ENCODE data around the gene EYA2. TPM values are rescaled to one million over a fixed set of nuclear protein-coding genes. Genes with fewer than 3 reads are reported as not detected.

Gene EYA2
- polyA plus RNA-seq, 1 donor (not counting 4 experiments of a cell fraction or from before 2014, with no cell fraction given): not detected

GRCh38 chr20:47139934-47140535 is 245.4 kb downstream of the EYA2 start:
- no peak overlapping the region for H3K27ac ChIP-seq (ENCODE audit: control insufficient read depth, insufficient read depth, low read length)
- H4K20me1 ChIP-seq (ENCODE audit: control insufficient read depth, extremely low read depth, insufficient read depth, low read length): no peaks in the 10 kb centered on the region
- H3K27me3 ChIP-seq (ENCODE audit: control insufficient read depth, extremely low read depth, insufficient read depth, low read length): no peaks in the 10 kb centered on the region
- dilution Hi-C loops (cut with MboI; ENCODE audit: extremely low pct_ligation_motif_present, low sequenced_read_pairs): no loop called here
- FAIRE-seq (peak; percentile 32), DNase-seq (ENCODE audit: low read depth, low spot score) (no peak)
- no peaks in the 10 kb centered on the region for H3K9me3 ChIP-seq (ENCODE audit: control insufficient read depth, low read depth, low read length)
- no peaks in the 10 kb centered on the region for H3K36me3 ChIP-seq (ENCODE audit: control insufficient read depth in 2 of 2, extremely low read depth in 1 of 2, insufficient read depth in 2 of 2, low read length in 2 of 2)
- H3K4me2 ChIP-seq (ENCODE audit: control insufficient read depth, extremely low read depth, insufficient read depth, low read depth, low read length): no peak overlapping the region
- no peaks in the 10 kb centered on the region for H3K79me2 ChIP-seq (ENCODE audit: control insufficient read depth, insufficient read depth, low read length)
- H3K4me3 ChIP-seq (ENCODE audit: control insufficient read depth in 2 of 3, extremely low read depth in 1 of 3, insufficient read depth in 2 of 3, low read depth in 1 of 3, low read length in 3 of 3): no peak overlapping the region
- peaks cover 3% of the 10 kb centered on the region for H3K9me1 ChIP-seq (ENCODE audit: control insufficient read depth, extremely low read depth, insufficient read depth, low read length)
- H3K9ac ChIP-seq (ENCODE audit: control insufficient read depth, extremely low read depth, insufficient read depth, low read length): no peak overlapping the region
- peaks cover 18% of the 10 kb centered on the region for H3K4me1 ChIP-seq (ENCODE audit: control insufficient read depth, extremely low read depth, insufficient read depth, low read length)
- no peak for TF ChIP-seq CTCF (optimal IDR thresholded peaks at IDR 0.05 in 1 of 3, IDR thresholded peaks at IDR 0.05 in 1 of 3, conservative IDR thresholded peaks at IDR 0.05 in 1 of 3; ENCODE audit: extremely low read depth in 1 of 3, insufficient read depth in 2 of 3, low read length in 3 of 3)
- TF ChIP-seq EZH2 (IDR thresholded peaks at IDR 0.05; ENCODE audit: low read length): no peak
- H2AFZ ChIP-seq (ENCODE audit: control insufficient read depth, low read length): peak overlapping the region; percentile 81

- no peaks in the 10 kb centered on the region for H3K36me3 ChIP-seq (ENCODE audit: control insufficient read depth in 2 of 2, extremely low read depth in 1 of 2, insufficient read depth in 2 of 2, low read length in 2 of 2)
- H3K79me2 ChIP-seq (ENCODE audit: control insufficient read depth, insufficient read depth, low read length): no peaks in the 10 kb centered on the region
- H3K9me1 ChIP-seq (ENCODE audit: control insufficient read depth, extremely low read depth, insufficient read depth, low read length): peaks cover 3% of the 10 kb centered on the region
- H4K20me1 ChIP-seq (ENCODE audit: control insufficient read depth, extremely low read depth, insufficient read depth, low read length): no peaks in the 10 kb centered on the region
- no peak for DNase-seq (ENCODE audit: low read depth, low spot score)
- no peak for TF ChIP-seq CTCF (optimal IDR thresholded peaks at IDR 0.05 in 1 of 3, IDR thresholded peaks at IDR 0.05 in 1 of 3, conservative IDR thresholded peaks at IDR 0.05 in 1 of 3; ENCODE audit: extremely low read depth in 1 of 3, insufficient read depth in 2 of 3, low read length in 3 of 3)
- TF ChIP-seq EZH2 (IDR thresholded peaks at IDR 0.05; ENCODE audit: low read length): no peak
- peaks cover 18% of the 10 kb centered on the region for H3K4me1 ChIP-seq (ENCODE audit: control insufficient read depth, extremely low read depth, insufficient read depth, low read length)
- H3K27ac ChIP-seq (ENCODE audit: control insufficient read depth, insufficient read depth, low read length): no peak overlapping the region
- H3K9ac ChIP-seq (ENCODE audit: control insufficient read depth, extremely low read depth, insufficient read depth, low read length): no peak overlapping the region
- no peaks in the 10 kb centered on the region for H3K9me3 ChIP-seq (ENCODE audit: control insufficient read depth, low read depth, low read length)
- H2AFZ ChIP-seq (ENCODE audit: control insufficient read depth, low read length): no peak overlapping the region
- FAIRE-seq: no peak
- H3K4me2 ChIP-seq (ENCODE audit: control insufficient read depth, extremely low read depth, insufficient read depth, low read depth, low read length): no peak overlapping the region
- H3K27me3 ChIP-seq (ENCODE audit: control insufficient read depth, extremely low read depth, insufficient read depth, low read length): no peaks in the 10 kb centered on the region
- dilution Hi-C loops (cut with MboI; ENCODE audit: extremely low pct_ligation_motif_present, low sequenced_read_pairs): no loop called here
- no peak overlapping the region for H3K4me3 ChIP-seq (ENCODE audit: control insufficient read depth in 2 of 3, extremely low read depth in 1 of 3, insufficient read depth in 2 of 3, low read depth in 1 of 3, low read length in 3 of 3)
These were observed 246.8 kb downstream of the EYA2 start for GRCh38 chr20:47141350-47141921.
